CD8-positive, alpha-beta memory T cell (primary cell): ENCODE results near the gene TMEM123. TPM values are rescaled to one million over a fixed set of nuclear protein-coding genes. Genes with fewer than 3 reads are reported as not detected.

Experiments used
- CTCF ChIA-PET: fragments of 350-600 bp; sonication (Branson Sonifier 250); formaldehyde crosslinking; loops from one replicate; lab custom pipeline; 2021; ENCODE audit warnings: antibody characterized with exemption; lab: Charles Lee
- POLR2A ChIA-PET: fragments of 350-600 bp; sonication (Branson Sonifier 250); formaldehyde crosslinking; loops from one replicate; lab custom pipeline; 2021; ENCODE audit warnings: antibody characterized with exemption; lab: Charles Lee
- DNase-seq, 5 donors: peaks; one replicate each; pipeline versions ENCODE4 v3.0.0 to v3.0.0-alpha.2; 2020 to 2022; ENCODE audit warnings: mixed read lengths in 1 of 5
- H3K27ac ChIP-seq: one replicate; pipeline ENCODE4 v1.7.0; 2013; ENCODE audit warnings: low read depth, mild to moderate bottlenecking, low read length, moderate library complexity
- H3K27me3 ChIP-seq: 2 replicates; pipeline ENCODE4 v1.7.0; 2013; ENCODE audit warnings: low read length, mild to moderate bottlenecking; ENCODE audit not compliant: insufficient read depth, poor library complexity, severe bottlenecking
- H3K36me3 ChIP-seq: 2 replicates; pipeline ENCODE4 v1.7.0; 2013; ENCODE audit warnings: mild to moderate bottlenecking, low read length, moderate library complexity; ENCODE audit not compliant: insufficient read depth
- H3K4me1 ChIP-seq: 2 replicates; pipeline ENCODE4 v1.7.0; 2013; ENCODE audit warnings: mild to moderate bottlenecking, low read length, moderate library complexity; ENCODE audit not compliant: insufficient read depth
- H3K4me3 ChIP-seq: 2 replicates; pipeline ENCODE4 v1.7.0; 2013; ENCODE audit warnings: mild to moderate bottlenecking, low read length
- H3K9me3 ChIP-seq: 2 replicates; pipeline ENCODE4 v1.7.0; 2013; ENCODE audit warnings: mild to moderate bottlenecking, low read length
- H3K27ac Mint-ChIP-seq, 8 donors: one replicate each; pipeline ENCODE4 v1.8.0; 2020 to 2021; ENCODE audit warnings: mixed read lengths in 8 of 8, mild to moderate bottlenecking in 6 of 8, inconsistent platforms in 3 of 8, moderate library complexity in 3 of 8
- H3K27me3 Mint-ChIP-seq, 2 donors: one replicate each; pipeline ENCODE4 v1.8.0; 2020 to 2021; ENCODE audit warnings: mixed read lengths in 2 of 2, mild to moderate bottlenecking in 1 of 2, moderate library complexity in 1 of 2
- H3K36me3 Mint-ChIP-seq, 3 donors: one replicate each; pipeline ENCODE4 v1.8.0; 2020 to 2021; ENCODE audit warnings: mixed read lengths in 3 of 3, inconsistent platforms in 1 of 3, mild to moderate bottlenecking in 1 of 3
- H3K4me1 Mint-ChIP-seq, 3 donors: one replicate each; pipeline ENCODE4 v1.8.0; 2020 to 2021; ENCODE audit warnings: mixed read lengths in 3 of 3, inconsistent platforms in 1 of 3, mild to moderate bottlenecking in 1 of 3
- H3K4me3 Mint-ChIP-seq, 7 donors: one replicate each; pipeline ENCODE4 v1.8.0; 2020 to 2021; ENCODE audit warnings: mixed read lengths in 7 of 7, mild to moderate bottlenecking in 6 of 7, moderate library complexity in 4 of 7, inconsistent platforms in 2 of 7
- H3K9me3 Mint-ChIP-seq, 5 donors: one replicate each; pipeline ENCODE4 v1.8.0; 2020 to 2022; ENCODE audit warnings: mixed read lengths in 5 of 5, mild to moderate bottlenecking in 3 of 5, moderate library complexity in 2 of 5, inconsistent platforms in 1 of 5
- polyA plus RNA-seq: library from polyadenylated mRNA; unstranded; fragments of 300-500 nt; fragmentation: Illumina TruSeq; gene quantifications from one replicate; pipeline ENCODE4 v1.2.3, GENCODE V29; 2021
- total RNA-seq, 2 experiments: library from RNA; stranded (reverse); gene quantifications; one replicate each; pipeline ENCODE4 v1.2.3, GENCODE V29; 2021

The TMEM123 gene
- total and polyA plus RNA-seq, 3 experiments from 2014 or later: 257 to 491 (median 259) TPM

DNA sequence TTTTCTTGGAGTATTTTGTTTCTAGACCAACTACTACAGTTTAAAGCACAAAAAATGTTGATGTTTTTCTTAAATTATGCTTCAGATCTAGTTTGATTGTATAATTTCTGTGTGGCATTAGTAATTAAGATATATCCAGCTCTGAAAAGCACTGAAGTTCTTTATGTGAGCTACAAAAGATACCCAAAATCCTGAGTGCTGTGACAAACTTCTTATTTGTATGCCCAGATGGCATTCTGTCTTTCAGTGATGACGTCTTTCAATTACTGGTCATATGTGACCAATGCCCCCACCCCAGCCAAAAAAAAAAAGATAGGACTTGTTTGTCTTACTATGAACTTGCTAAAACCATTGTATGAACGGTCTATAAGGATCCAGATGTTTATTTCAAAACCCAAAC lies 54.3 kb downstream of the TMEM123 start:
- H3K27me3 ChIP-seq: no peaks in the 10 kb centered on the region
- H3K4me3 ChIP-seq: no peak overlapping the region
- no peaks in the 10 kb centered on the region for H3K9me3 Mint-ChIP-seq
- CTCF ChIA-PET: interaction anchor here (1.4 to 2.8 kb wide), 2 partner anchors 8 to 54 kb away, joined by 5 to 20 read pairs; no protein-coding TSS in a partner anchor
- H3K27ac Mint-ChIP-seq: peak overlapping the region in 4 of 8 donors; percentile 3 to 47 (median 31)
- no peak for DNase-seq
- peaks cover 34 to 48% (median 44%) of the 10 kb centered on the region in 3 donors for H3K4me1 Mint-ChIP-seq
- H3K36me3 Mint-ChIP-seq: peaks cover 7 to 83% (median 7%) of the 10 kb centered on the region in 3 donors
- no peaks in the 10 kb centered on the region for H3K9me3 ChIP-seq
- peaks cover 14% of the 10 kb centered on the region for H3K4me1 ChIP-seq
- H3K27me3 Mint-ChIP-seq: no peaks in the 10 kb centered on the region
- peak overlapping the region in 1 of 7 donors; percentile 9 for H3K4me3 Mint-ChIP-seq
- POLR2A ChIA-PET: no interaction called here
- no peak overlapping the region for H3K27ac ChIP-seq
- peaks cover 31% of the 10 kb centered on the region for H3K36me3 ChIP-seq

DNA sequence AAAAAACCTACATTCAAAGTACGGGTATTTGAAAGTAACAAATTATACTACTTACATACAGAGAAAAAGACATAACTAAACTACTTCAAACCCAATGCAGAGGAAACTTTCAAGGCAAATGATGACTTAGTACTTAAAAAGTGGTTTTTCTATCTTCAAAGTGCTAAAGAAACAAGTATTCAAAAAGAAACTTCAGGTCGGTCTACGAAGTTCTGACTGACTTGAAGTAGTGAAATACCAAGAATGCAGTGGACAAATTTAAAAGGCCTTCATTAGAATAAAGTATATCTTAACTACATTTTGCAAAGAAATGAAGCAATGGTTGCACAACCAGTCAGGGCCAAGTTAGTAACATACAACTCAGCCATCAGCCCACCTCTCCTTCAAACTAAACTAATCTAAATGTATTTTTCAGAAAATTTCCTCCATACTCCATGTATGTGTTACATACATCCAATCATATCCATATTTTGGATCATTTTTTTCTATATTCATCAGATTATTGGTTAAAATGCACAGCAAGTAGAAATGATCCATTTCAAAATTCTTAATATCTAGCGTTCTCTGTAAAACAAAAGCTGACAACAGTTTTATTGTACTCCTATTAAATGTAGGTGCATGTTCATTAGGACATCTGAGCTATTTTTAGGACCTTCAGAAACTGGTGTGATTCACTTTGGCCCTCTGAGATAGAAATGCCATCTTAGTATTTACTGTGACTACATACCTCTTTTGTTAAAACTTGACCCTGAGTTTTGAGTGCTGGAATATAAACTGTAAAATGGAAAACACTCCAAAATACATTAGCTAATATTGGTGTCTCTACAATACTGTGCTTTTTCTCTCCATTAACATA lies 55.6 kb downstream of the TMEM123 start:
- ChIA-PET POLR2A (no interaction called here), CTCF (interaction anchor here (1.5 kb wide), 1 partner anchor 25 kb away, joined by 3 read pairs; no protein-coding TSS in a partner anchor)
- Mint-ChIP-seq H3K4me3 (no peak overlapping the region), H3K9me3 (no peaks in the 10 kb centered on the region), H3K4me1 (peaks cover 28 to 42% (median 38%) of the 10 kb centered on the region in 3 donors), H3K36me3 (peaks cover 6 to 81% (median 7%) of the 10 kb centered on the region in 3 donors), H3K27ac (peak overlapping the region in 6 of 8 donors; percentile 20 to 88 (median 43)), H3K27me3 (no peaks in the 10 kb centered on the region)
- Histone ChIP-seq H3K27ac (no peak overlapping the region), H3K4me1 (peaks cover 8% of the 10 kb centered on the region), H3K4me3 (no peak overlapping the region), H3K9me3 (no peaks in the 10 kb centered on the region), H3K36me3 (peaks cover 30% of the 10 kb centered on the region), H3K27me3 (no peaks in the 10 kb centered on the region)
- DNase-seq: no peak

DNA sequence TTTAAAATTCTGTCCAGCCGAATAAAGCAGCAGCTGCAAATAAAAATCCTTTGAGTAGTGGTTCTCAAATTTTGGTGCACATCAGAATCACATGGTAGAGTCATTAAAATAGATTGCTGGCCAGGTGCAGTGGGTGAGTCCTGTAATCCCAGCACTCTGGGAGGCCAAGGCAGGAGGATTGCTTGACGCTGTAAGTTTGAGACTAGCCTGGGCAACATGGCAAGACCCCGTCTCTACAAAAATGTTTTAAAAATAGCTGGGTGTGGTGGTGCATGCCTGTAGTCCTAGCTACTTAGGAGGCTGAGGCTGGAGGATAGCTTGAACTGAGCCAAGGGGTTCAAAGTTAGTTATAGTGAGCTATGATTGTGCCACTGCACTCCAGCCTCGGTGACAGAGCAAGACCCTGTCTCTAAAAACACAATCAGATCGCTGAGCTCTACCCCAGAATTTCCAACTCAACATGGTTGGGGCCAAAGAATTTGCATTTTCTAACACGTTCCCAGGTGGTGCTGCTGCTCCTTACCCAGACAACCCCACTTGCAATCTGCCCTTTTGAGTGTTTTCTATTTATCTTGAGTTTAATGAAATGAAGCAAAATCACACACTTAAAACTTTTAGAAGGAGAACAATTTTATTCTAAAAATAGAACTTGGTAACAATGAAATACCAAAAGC lies 56.7 kb downstream of the TMEM123 start:
- no peak for DNase-seq
- CTCF ChIA-PET: interaction anchor here (1.5 kb wide), 1 partner anchor 27 kb away, joined by 3 read pairs; no protein-coding TSS in a partner anchor
- Mint-ChIP-seq H3K27ac (peak overlapping the region in 4 of 8 donors; percentile 9 to 64 (median 48)), H3K36me3 (peaks cover 4 to 77% (median 7%) of the 10 kb centered on the region in 3 donors), H3K4me3 (no peak overlapping the region), H3K9me3 (no peaks in the 10 kb centered on the region), H3K4me1 (peaks cover 27 to 40% (median 31%) of the 10 kb centered on the region in 3 donors), H3K27me3 (no peaks in the 10 kb centered on the region)
- Histone ChIP-seq H3K27ac (no peak overlapping the region), H3K27me3 (no peaks in the 10 kb centered on the region), H3K4me3 (no peak overlapping the region), H3K36me3 (peaks cover 23% of the 10 kb centered on the region), H3K9me3 (no peaks in the 10 kb centered on the region), H3K4me1 (peaks cover 16% of the 10 kb centered on the region)
- POLR2A ChIA-PET: no interaction called here

DNA sequence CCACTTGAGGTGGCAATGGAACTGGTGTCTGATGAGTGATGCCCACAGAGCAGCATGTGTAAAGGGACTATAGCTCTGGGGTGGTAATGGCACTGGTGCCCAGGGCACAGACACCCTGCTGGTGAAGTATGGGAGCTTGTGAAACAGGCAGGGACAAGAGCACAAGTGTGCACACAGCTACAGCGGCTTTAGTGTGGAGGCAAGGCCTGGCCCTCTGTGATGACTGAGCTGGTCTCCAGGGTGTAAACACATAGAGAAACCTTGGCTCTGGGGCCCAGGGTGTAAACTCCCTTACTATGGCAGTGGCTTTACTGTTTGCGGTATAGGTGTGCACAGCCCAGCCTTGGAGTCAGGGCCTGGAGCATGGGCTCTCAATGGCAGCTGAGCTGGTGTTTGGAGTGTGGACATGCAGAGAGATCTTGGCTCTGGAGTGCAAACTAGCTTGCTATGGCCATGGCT lies 59.3 kb downstream of the TMEM123 start:
- H3K4me3 ChIP-seq: no peak overlapping the region
- no peak for DNase-seq
- peaks cover 14% of the 10 kb centered on the region for H3K36me3 ChIP-seq
- Mint-ChIP-seq H3K4me1 (peaks cover 28 to 45% (median 37%) of the 10 kb centered on the region in 3 donors), H3K4me3 (no peak overlapping the region), H3K9me3 (no peaks in the 10 kb centered on the region), H3K27ac (peak overlapping the region in 7 of 8 donors; percentile 10 to 81 (median 35)), H3K36me3 (peaks cover 0 to 73% (median 8%) of the 10 kb centered on the region in 3 donors), H3K27me3 (no peaks in the 10 kb centered on the region)
- ChIA-PET CTCF (interaction anchor here (1.3 to 5.4 kb wide), 8 partner anchors 17 to 220 kb away, joined by 3 to 40 read pairs (median 8); no protein-coding TSS in a partner anchor), POLR2A (interaction anchor here (0.5 kb wide), 1 partner anchor 13 kb away, joined by 4 read pairs; no protein-coding TSS in a partner anchor)
- no peaks in the 10 kb centered on the region for H3K9me3 ChIP-seq
- H3K27ac ChIP-seq: no peak overlapping the region
- peaks cover 24% of the 10 kb centered on the region for H3K4me1 ChIP-seq
- no peaks in the 10 kb centered on the region for H3K27me3 ChIP-seq

DNA sequence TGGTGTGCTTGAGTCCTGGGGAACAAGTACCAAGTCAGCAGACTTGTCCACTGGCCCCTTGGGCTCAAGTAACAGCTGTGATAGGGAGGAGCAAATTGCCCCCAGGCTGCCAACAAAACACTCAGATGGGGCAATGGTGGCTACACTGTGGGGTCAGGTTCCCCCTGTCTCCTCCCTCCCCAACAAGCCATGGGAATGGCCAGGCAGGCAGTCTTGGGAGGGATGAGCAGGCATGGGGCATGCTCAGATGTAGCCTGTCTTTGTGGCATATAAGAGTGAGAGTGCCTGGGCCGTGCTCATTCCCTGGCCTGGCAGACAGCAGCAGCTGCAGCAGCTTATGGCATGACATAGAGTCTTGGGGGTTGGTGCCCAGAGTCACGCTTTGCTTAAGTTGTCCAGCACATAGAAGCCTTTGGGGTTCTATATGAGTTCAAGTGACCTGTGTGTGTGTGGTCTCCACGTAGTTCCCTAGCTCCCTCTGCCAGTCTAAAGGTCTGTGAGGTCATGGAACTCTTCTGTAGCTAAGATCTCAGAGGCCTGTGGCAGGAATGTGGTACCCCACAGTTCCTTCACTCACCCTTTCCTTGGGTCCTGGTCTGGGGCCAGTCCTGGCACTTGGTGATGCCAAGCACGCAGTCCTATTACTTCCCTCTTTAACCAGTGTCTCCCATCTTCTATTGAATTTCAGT lies 60.9 kb downstream of the TMEM123 start:
- Histone ChIP-seq H3K4me1 (peaks cover 21% of the 10 kb centered on the region), H3K36me3 (peaks cover 10% of the 10 kb centered on the region), H3K27ac (no peak overlapping the region), H3K9me3 (no peaks in the 10 kb centered on the region), H3K27me3 (no peaks in the 10 kb centered on the region), H3K4me3 (no peak overlapping the region)
- POLR2A ChIA-PET: interaction anchor here (1.4 kb wide), 1 partner anchor 60 kb away, joined by 7 read pairs; no protein-coding TSS in a partner anchor
- Mint-ChIP-seq H3K36me3 (peaks cover 0 to 70% (median 10%) of the 10 kb centered on the region in 3 donors), H3K9me3 (no peaks in the 10 kb centered on the region), H3K4me1 (peaks cover 21 to 36% (median 30%) of the 10 kb centered on the region in 3 donors), H3K27me3 (no peaks in the 10 kb centered on the region), H3K27ac (peak overlapping the region in 5 of 8 donors; percentile 12 to 79 (median 43)), H3K4me3 (no peak overlapping the region)
- CTCF ChIA-PET: interaction anchor here (0.9 to 5.4 kb wide), 23 partner anchors 8 to 222 kb away, joined by 3 to 40 read pairs (median 9); no protein-coding TSS in a partner anchor
- DNase-seq: no peak

DNA sequence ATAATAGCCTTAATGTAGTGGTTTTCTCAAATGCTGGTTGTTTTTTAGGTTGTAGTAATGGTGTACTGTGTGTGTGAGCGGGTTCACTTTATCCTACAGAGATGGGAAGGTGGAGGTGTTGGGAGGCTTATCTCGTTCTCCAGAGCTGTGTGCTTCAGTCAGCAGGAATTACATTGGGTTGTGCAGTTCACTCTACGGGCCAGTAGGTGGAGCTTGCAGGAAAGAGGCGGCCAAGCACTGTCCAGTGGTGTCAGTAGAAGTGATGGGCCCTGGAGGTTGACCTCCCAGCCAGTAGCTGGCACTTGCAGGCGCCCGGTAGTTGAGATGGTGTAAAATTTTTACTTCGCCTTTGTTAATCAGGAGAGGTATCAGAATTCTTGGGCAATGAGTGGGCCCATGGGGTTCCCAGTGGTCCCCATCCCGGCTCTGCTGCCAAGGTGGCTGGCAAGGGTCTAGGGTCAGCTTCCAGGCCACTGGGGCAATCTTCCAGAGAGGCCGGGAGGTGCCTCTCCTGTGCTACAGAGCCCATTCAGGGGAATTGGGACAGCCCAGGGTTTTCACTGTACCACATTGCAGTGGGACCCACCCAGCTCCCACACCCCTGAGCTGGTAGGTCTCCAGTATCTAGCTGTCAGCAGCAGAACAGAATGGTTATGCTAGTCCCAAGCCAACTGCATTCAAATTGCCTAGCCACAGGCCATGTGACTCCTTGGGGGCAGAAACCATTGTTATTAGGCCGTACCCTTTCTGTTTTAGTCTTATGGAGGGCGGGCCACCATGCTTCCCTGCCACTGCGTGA lies 61.7 kb downstream of the TMEM123 start:
- Histone ChIP-seq H3K27me3 (no peaks in the 10 kb centered on the region), H3K4me3 (no peak overlapping the region), H3K9me3 (no peaks in the 10 kb centered on the region), H3K4me1 (peaks cover 20% of the 10 kb centered on the region), H3K36me3 (peaks cover 9% of the 10 kb centered on the region), H3K27ac (no peak overlapping the region)
- peak; percentile 27 to 71 (median 44) for DNase-seq
- ChIA-PET POLR2A (interaction anchor here (1.4 kb wide), 1 partner anchor 61 kb away, joined by 7 read pairs; no protein-coding TSS in a partner anchor), CTCF (interaction anchor here (0.7 to 5.4 kb wide), 33 partner anchors 9 to 223 kb away, joined by 3 to 40 read pairs (median 8); no protein-coding TSS in a partner anchor)
- Mint-ChIP-seq H3K27ac (peak overlapping the region; percentile 15 to 86 (median 74)), H3K9me3 (no peaks in the 10 kb centered on the region), H3K4me1 (peaks cover 19 to 36% (median 34%) of the 10 kb centered on the region in 3 donors), H3K4me3 (no peak overlapping the region), H3K36me3 (peaks cover 0 to 71% (median 10%) of the 10 kb centered on the region in 3 donors), H3K27me3 (no peaks in the 10 kb centered on the region)
